ENCODE results near the gene PRRT4.
A peak's percentile ranks its signal among the peaks of the same experiment; 100 is the strongest.

Gene PRRT4

DNA sequence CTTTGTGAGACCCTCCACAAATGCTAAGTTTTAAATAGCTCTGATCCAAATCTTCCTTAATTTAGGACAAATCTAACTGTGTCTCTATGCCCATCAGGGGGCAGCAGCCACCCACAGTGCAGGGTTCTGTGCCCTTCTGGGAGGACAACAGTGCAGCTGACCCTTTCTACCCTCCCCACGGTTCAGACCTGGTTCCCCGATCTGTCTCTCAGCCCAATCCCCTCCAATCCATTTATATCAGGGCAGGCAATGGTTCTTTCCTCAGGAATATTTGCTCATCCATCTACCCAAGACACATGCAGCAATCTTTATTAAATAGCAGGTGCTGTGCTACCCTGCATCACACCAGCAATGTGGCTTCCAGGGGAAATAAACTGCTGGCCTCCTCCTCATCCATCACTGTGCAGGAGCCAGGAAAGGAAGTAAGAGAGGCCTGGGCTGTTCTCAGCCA lies 13.8 kb downstream of the PRRT4 start:
- DNase-seq (ENCODE audit: low read depth, low spot score) = no peak

- DNase-seq (ENCODE audit: low read depth, low spot score) = no peak
These were observed 17.1 kb downstream of the PRRT4 start for GRCh38 chr7:128344431-128344774.

DNA sequence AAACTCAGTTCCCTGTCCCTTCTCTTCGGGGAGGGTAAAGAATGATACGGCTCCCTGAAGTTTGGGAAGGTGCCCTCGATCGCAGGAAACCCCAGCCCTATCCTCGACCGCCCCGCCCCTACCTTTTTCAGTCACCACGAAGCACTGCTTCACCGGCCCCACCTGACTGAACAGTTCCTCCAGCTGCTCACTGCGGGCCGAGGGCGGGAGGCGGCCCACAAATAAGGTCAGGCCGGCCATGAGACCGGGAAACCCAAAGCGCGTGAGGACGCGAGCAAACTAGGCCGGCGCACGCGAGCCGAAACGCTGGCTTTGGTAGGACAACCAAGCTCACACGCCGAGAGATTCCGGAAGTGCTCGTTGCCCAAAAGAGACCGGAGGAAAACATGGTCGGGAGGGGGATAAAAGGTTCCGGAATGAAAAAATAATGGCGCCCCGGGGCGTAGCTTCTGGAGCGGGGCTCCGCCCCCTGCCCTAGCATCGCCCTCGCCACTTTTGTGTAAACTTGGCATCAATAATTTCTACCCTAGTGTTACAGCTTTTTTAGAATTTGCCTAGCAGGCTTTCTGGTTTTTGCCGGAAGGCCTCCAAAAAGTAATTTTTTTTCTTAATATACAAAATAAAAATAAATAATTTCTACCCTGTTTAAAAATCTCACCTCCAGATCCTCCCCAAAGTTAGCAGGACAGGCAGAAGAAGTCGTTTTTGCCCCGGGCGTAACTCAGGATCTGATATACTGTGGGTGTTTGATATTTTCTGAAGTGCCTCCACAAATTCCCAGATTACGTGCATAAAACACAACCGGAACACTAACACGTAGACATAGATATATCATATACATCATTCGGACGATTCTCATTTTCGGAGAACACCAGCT lies 17.7 kb downstream of the PRRT4 start, which contains the start of gene RBM28:
RBM28 (minus strand) TSS at position 355 of the 877 bp plus-strand sequence; CDS start at position 240, 115 bp downstream.
- peak; percentile 72 for DNase-seq (ENCODE audit: low read depth, low spot score)

DNA sequence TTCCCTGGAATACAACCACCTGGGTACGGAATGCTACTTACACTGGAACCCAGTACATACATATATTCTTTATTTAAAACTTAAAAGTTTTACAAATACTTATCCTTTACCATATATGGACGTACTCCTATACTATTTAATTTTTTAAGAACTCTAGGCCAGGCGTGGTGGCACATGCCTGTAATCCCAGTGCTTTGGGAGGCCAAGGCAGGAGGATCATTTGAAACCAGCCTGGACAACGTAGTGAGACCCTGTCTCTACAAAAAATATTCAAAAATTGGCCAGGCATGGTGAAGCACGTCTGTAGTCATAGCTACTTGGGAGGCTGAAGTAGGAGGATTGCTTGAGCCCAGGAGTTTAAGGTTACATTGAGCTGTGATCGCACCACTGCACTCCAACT lies 19.8 kb downstream of the PRRT4 start:
- no peak for DNase-seq (ENCODE audit: low read depth, low spot score)

- DNase-seq (ENCODE audit: low read depth, low spot score) = no peak
These were observed 25.8 kb downstream of the PRRT4 start for GRCh38 chr7:128335730-128336129.

DNA sequence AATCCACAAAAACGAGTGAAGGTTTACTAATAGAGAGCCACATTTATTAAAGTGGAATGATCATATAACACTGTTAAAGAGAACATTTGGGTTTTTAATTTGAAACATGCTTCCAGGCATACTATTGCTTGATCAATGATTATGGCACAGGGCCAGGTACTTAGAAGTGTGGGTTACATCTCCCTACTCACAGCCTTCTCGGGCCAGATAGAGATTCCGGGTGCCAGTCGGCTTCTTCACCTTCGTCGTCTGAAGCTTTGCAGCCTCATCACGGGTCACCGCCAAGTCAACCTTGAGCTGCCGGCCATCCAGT lies 37.2 kb downstream of the PRRT4 start:
- no peak for DNase-seq (ENCODE audit: low read depth, low spot score)

DNA sequence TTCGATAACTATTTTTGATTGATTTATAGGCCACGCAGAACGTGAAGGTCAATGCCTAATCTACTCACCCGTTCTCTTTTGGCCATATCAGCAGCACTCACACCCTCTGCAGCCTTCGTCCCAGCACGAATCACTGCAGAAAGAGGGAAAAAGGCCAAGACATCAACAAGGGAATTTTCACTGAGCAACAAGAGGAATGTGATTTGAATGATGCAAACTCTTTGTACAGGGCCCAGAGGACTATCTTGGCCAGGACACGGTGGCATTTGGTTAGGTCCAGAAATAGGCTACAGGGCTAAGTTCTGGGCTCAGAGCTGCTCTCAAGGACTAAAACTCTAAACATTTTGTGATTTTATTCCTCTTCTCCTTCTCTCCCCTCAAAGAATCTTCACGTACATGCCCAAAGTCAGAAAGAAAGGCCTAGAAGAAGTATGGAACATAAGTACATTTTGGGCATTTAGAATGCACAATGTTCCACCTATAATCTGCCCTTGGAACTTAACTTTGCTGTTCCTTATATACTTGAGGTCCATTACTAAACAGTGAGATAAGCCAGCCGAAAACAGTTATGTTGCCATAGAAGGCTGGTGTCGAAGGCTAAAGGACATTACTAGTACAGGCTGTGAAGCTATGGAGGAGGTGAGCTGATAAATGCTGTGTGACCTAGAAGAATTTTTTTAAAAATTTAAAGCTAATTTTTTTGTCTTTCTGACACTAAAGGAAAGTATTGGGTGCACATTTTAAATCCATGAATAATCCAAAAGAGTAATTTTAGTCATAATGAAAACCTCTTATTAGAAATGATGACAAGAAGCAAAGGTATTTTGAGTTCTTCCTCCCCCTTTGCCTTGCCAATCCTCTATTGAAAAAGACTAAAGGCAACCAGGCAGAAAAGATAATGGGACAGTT lies 37.8 kb downstream of the PRRT4 start:
- no peak for DNase-seq (ENCODE audit: low read depth, low spot score)

- DNase-seq (ENCODE audit: low read depth, low spot score) = no peak
These were observed 38.5 kb downstream of the PRRT4 start for GRCh38 chr7:128323040-128323439.

GRCh38 chr7:128322040-128322643 lies 39.3 kb downstream of the PRRT4 start:
- no peak for DNase-seq (ENCODE audit: low read depth, low spot score)

DNA sequence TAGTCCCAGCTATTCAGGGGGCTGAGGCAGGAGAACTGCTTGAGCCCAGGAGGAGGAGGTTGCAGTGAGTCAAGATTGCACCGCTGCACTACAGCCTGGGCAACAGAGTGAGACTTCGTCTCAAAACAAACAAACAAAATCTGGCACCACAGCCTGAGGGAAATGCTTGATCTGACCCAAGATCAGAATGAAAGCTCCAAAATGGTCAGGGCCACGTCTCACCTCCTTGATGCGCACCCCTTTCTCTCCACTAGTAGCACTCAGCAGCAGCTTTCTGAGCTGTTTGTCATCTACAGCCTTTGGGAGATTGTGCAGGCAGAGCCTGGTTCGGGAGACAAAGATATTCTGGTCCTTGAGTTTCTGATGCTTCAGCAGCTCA lies 40.5 kb downstream of the PRRT4 start:
- DNase-seq (ENCODE audit: low read depth, low spot score) = no peak

DNA sequence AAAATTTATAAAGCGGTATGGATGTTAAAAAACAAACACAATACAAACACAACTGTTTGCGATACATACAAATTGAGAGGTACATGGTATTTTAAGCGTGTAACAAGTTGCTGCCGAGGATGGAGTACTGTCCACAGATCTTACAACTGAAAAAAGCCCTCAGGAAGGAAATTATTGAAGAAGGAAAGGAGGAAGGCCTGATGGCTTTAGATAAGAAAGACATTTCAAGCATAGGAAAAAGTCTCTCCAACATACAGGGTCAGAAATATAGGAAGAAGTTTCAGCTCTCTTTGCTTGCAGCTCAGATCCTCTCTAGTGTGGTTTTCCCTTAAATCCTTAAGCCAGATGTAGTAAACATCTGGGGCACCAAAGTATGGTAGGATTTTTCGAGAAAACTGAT lies 42.8 kb downstream of the PRRT4 start:
- no peak for DNase-seq (ENCODE audit: low read depth, low spot score)

DNA sequence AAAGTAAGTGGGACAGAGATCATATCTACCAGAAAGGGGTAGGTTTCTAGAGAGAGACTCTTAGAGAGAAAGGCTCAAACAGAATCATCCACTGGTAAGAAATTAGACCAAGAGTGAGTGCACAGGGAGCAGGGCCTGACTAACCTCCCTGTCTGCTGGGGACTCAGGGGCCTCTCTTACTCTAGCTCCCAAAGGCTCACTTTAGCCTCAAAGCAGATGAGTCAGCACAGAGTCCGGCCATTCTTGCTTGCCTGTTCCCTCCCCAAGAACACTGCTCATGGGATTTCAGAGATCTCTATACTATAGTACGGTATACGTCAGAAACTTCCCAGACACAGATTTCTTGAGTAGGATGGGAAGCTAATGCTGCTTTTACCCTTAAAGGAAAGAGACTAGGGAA lies 50.5 kb downstream of the PRRT4 start:
- DNase-seq (ENCODE audit: low read depth, low spot score) = no peak

- no peak for DNase-seq (ENCODE audit: low read depth, low spot score)
These were observed 51.0 kb downstream of the PRRT4 start for GRCh38 chr7:128310499-128310898.

DNA sequence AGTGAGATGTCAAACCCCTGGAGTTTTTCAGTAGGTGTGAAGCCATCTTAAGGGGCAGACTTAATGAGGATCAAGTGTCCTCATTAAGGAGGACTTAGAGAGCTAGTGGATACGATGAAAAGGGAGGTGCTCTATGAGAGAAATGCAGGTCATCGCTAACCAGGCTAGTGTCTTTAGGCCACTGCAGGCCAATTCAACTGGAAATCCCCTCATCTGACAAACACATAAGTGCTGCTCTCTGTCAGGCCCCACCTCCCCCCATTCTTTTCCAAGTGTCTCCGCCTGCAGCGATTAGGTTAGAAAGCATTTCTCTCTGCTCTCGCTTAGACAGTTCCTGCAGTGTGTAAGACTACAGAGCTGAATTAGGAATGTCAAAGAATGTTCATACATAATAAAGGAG lies 51.5 kb downstream of the PRRT4 start:
- no peak for DNase-seq (ENCODE audit: low read depth, low spot score)

DNA sequence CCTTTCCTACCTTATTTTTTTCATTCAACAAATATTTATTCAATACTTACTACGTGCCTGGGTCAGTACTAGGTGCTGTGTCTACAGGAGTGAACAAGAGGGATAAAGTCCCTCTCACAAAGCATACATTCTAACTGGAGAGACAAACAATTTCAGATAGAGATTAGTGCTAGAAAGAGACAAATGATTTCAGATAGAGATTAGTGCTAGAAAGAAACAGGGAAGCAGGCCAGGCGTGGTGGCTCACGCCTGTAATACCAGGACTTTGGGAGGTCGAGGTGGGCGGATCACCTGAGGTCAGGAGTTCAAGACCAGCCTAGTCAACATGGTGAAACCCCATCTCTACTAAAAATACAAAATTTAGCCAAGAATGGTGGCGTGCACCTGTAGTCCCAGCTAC lies 52.4 kb downstream of the PRRT4 start:
- DNase-seq (ENCODE audit: low read depth, low spot score) = no peak

- DNase-seq (ENCODE audit: low read depth, low spot score) = no peak
These were observed 54.4 kb downstream of the PRRT4 start for GRCh38 chr7:128307061-128307460.

DNA sequence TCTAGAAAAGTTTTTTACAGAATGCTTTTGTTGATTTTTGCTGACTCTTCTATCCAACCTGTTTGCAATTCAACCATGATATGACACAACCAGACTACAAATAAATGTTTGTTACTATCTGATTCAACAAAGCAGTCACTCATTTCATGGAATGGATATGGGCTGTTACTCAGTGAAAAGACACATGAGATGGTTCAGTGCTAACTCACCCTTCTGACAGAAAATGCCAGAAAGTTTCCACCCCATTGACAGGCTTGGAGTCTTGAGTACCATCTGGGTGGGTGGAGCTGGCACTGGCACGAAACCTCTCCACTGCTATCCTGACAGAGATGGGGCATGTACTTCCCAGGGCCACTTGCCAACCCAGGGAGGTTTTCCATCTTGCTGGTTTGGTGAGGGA lies 57.3 kb downstream of the PRRT4 start:
- DNase-seq (ENCODE audit: low read depth, low spot score) = no peak

DNA sequence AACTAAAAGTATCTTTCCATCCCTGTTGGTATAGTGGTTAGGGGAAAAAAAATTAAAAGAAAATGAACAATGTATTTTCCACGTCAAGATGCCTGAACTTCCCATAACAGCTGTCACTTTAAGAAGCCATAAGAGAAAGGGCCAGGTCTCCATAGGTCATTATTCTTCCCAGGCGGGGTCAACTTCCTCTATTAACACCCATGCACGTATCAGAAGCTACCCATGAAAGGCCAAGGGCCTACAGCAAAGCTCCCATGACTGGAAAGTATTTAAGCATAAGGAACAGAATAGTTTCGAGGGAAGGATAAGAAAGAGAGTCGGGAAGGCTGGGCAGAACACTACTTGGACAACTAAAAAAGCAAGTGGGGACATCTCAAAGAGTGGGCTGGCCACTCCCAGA lies 57.8 kb downstream of the PRRT4 start:
- DNase-seq (ENCODE audit: low read depth, low spot score) = no peak

GRCh38 chr7:128303133-128303532 lies 58.4 kb downstream of the PRRT4 start:
- DNase-seq (ENCODE audit: low read depth, low spot score) = no peak

DNA sequence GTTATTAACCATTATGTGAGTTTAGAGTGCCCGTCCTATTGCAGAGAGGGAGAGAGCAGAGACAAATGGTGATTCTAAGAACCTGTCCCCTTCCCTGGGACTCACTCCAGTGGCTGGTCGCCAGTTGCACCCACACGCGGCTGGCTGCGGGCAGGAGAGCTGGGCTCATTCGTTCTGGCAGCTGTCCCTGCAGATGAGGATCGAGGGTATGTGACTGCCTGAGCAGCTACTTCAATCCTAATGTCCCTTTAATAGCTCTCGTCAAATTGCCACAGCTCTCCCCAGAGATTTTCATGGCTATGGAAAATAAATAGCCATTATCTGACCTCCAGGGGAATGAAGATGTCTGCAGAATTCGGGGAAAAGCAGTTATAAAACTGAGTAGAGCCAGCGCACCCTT lies 59.4 kb downstream of the PRRT4 start:
- no peak for DNase-seq (ENCODE audit: low read depth, low spot score)
